ENCODE data around the gene KLHL6. TPM values are rescaled to one million over a fixed set of nuclear protein-coding genes. Genes with fewer than 3 reads are reported as not detected.

Gene KLHL6
- total RNA-seq, 1 experiment from 2014 or later: not detected

GRCh38 chr3:183526838-183527427 is 28.6 kb downstream of the KLHL6 start:
- Histone ChIP-seq H4K8ac (replicated peaks; ENCODE audit: insufficient read length, low read depth, low read length) (no peak overlapping the region), H2BK20ac (ENCODE audit: low read depth, low read length, poor library complexity, severe bottlenecking) (no peak overlapping the region), H3K56ac (ENCODE audit: insufficient read length, low read depth, low read length) (no peak overlapping the region), H4K91ac (ENCODE audit: insufficient read length, low read depth, low read length) (no peak overlapping the region), H2BK5ac (ENCODE audit: insufficient read length, low read length) (no peak overlapping the region), H2AK5ac (ENCODE audit: insufficient read length, low read length) (no peak overlapping the region), H2BK12ac (ENCODE audit: insufficient read length, low read depth, low read length) (no peak overlapping the region), H3K18ac (ENCODE audit: insufficient read length, low read depth, low read length) (no peak overlapping the region), H3K79me2 (ENCODE audit: insufficient read depth, low read length) (no peaks in the 10 kb centered on the region), H2BK120ac (ENCODE audit: low read depth, low read length, poor library complexity, severe bottlenecking) (no peak overlapping the region), H4K5ac (ENCODE audit: insufficient read length, low read depth, low read length) (no peak overlapping the region), H3K23me2 (ENCODE audit: insufficient read length, low read depth, low read length, poor library complexity, severe bottlenecking) (no peaks in the 10 kb centered on the region), H3K4me1 (ENCODE audit: insufficient read depth, low read length) (no peaks in the 10 kb centered on the region), H3K9me3 (ENCODE audit: control insufficient read depth, low read depth, low read length) (no peaks in the 10 kb centered on the region), H2BK15ac (ENCODE audit: low read depth, low read length) (no peak overlapping the region), H3K14ac (ENCODE audit: insufficient read depth, low read length) (no peak overlapping the region), H3K27ac (ENCODE audit: insufficient read length, low read depth, low read length) (no peak overlapping the region), H3K4me2 (ENCODE audit: insufficient read depth, insufficient read length, low read length) (no peak overlapping the region), H2AFZ (ENCODE audit: low read length) (no peak overlapping the region), H3K9ac (ENCODE audit: extremely low read depth, insufficient read length, low read length) (no peak overlapping the region), H3K27me3 (ENCODE audit: insufficient read depth, low read length) (no peaks in the 10 kb centered on the region), H3T11ph (ENCODE audit: low read length) (no peak overlapping the region), H4K20me1 (ENCODE audit: control insufficient read depth, insufficient read depth, insufficient read length) (no peaks in the 10 kb centered on the region), H3K4ac (ENCODE audit: low read depth, low read length) (no peak overlapping the region), H3K23ac (ENCODE audit: insufficient read length, low read depth, low read length) (no peak overlapping the region), H3K79me1 (ENCODE audit: insufficient read depth, low read depth, low read length, poor library complexity, severe bottlenecking) (no peaks in the 10 kb centered on the region)
- Mint-ChIP-seq H3K4me3 (no peak overlapping the region), H3K27ac (no peak overlapping the region), H3K27me3 (ENCODE audit: low read depth) (peaks cover 5% of the 10 kb centered on the region), H3K4me1 (peaks cover 6 to 15% of the 10 kb centered on the region in 2 experiments), H3K9me3 (peaks cover 0 to 5% of the 10 kb centered on the region in 2 experiments; a peak in 2 of 5 replicates), H3K36me3 (ENCODE audit: insufficient read depth in 1 of 3, low read depth in 3 of 3) (no peaks in the 10 kb centered on the region; a peak in 1 of 7 replicates)
- TF ChIP-seq, protein P1, sequence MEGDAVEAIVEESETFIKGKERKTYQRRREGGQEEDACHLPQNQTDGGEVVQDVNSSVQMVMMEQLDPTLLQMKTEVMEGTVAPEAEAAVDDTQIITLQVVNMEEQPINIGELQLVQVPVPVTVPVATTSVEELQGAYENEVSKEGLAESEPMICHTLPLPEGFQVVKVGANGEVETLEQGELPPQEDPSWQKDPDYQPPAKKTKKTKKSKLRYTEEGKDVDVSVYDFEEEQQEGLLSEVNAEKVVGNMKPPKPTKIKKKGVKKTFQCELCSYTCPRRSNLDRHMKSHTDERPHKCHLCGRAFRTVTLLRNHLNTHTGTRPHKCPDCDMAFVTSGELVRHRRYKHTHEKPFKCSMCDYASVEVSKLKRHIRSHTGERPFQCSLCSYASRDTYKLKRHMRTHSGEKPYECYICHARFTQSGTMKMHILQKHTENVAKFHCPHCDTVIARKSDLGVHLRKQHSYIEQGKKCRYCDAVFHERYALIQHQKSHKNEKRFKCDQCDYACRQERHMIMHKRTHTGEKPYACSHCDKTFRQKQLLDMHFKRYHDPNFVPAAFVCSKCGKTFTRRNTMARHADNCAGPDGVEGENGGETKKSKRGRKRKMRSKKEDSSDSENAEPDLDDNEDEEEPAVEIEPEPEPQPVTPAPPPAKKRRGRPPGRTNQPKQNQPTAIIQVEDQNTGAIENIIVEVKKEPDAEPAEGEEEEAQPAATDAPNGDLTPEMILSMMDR (conservative IDR thresholded peaks at IDR 0.05): no peak
- WGBS (ENCODE audit: extremely low coverage, insufficient read length, low lambda C conversion rate): no CpG with 5 or more reads among the region's 4 CpGs
- no peak for DNase-seq

All from H9 (cell line).